Peyer's patch (tissue), 4 donors: ENCODE results near the gene TP53BP1.
A peak's percentile ranks its signal among the peaks of the same experiment; 100 is the strongest.

Experiments
- CTCF ChIP-seq, 6 experiments: fragments of 450-650 bp in 4 of 6; fragments of 200-600 bp in 2 of 6; sonication (generic) in 1 of 6; IDR thresholded peaks; one replicate each; pipeline ENCODE4 v1.5.1; 2017 to 2019; ENCODE audit warnings: antibody characterized with exemption in 6 of 6, mild to moderate bottlenecking in 3 of 6, moderate library complexity in 1 of 6
- POLR2A ChIP-seq, 2 donors: fragments of 450-650 bp; IDR thresholded peaks; one replicate each; pipeline ENCODE4 v1.5.1; 2017; ENCODE audit warnings: antibody characterized with exemption in 2 of 2, mild to moderate bottlenecking in 2 of 2, moderate library complexity in 2 of 2

GRCh38 chr15:43370975-43371974 is 121.7 kb downstream of the TP53BP1 start, which contains the start of the genes TUBGCP4 and ZSCAN29:
- TF ChIP-seq CTCF (IDR thresholded peaks at IDR 0.05) (peak; percentile 5 to 53 (median 38)), POLR2A (IDR thresholded peaks at IDR 0.05) (peak in 1 of 2 donors; percentile 45)
